AG04450 (cell line): ENCODE measurements around the gene TGIF1. TPM values are rescaled to one million over a fixed set of nuclear protein-coding genes. Genes with fewer than 3 reads are reported as not detected.

Experiments
- CTCF ChIA-PET: fragments of 300-600, 350-600 bp; formaldehyde crosslinking; extraction: SDS; loops from one replicate; lab custom pipeline; 2022; ENCODE audit warnings: antibody characterized with exemption, inconsistent platforms; lab: Charles Lee
- POLR2A ChIA-PET: fragments of 350-600 bp; formaldehyde crosslinking; extraction: SDS; loops from one replicate; lab custom pipeline; 2021; ENCODE audit warnings: antibody characterized with exemption, inconsistent platforms; lab: Yijun Ruan, JAX
- DNase-seq: peaks from one replicate; pipeline ENCODE4 v3.0.0-alpha.2; 2011; ENCODE audit warnings: low read depth, low spot score
- H3K27ac ChIP-seq: one replicate; pipeline ENCODE4 v1.5.1; 2012; ENCODE audit warnings: low read depth, low read length, control low read depth
- H3K27me3 ChIP-seq: one replicate; pipeline ENCODE4 v1.6.0; 2012; ENCODE audit warnings: low read length; ENCODE audit not compliant: control insufficient read depth, insufficient read depth
- H3K4me3 ChIP-seq: 2 replicates; pipeline ENCODE4 v1.5.1; 2011; ENCODE audit warnings: mild to moderate bottlenecking, low read depth, low read length, control low read depth
- H3K9me3 ChIP-seq: 2 replicates; pipeline ENCODE4 v1.5.1; 2012; ENCODE audit warnings: low read length; ENCODE audit not compliant: control insufficient read depth, insufficient read depth
- CTCF ChIP-seq: IDR thresholded peaks from 2 replicates; pipeline ENCODE4 v1.5.1; 2011; ENCODE audit warnings: low read depth, low read length, control low read depth, inconsistent platforms
- polyA plus RNA-seq: library from polyadenylated mRNA; depleted of rRNA; stranded (reverse); fragments of >200 nt; gene quantifications from 2 replicates; pipeline ENCODE4 v1.2.3, GENCODE V29; 2011

TGIF1 gene
- polyA plus RNA-seq, 1 experiment: 60.6 TPM

- Histone ChIP-seq H3K27ac (no peak overlapping the region), H3K9me3 (no peaks in the 10 kb centered on the region), H3K27me3 (no peaks in the 10 kb centered on the region), H3K4me3 (no peak overlapping the region)
- ChIA-PET CTCF (interaction anchor here (0.9 kb wide), 1 partner anchor 13 kb away, joined by 3 read pairs; no protein-coding TSS in a partner anchor), POLR2A (no interaction called here)
- no peak for TF ChIP-seq CTCF
- DNase-seq: no peak
Observed at GRCh38 chr18:3494245-3494526, 44.2 kb downstream of the TGIF1 start.

DNA sequence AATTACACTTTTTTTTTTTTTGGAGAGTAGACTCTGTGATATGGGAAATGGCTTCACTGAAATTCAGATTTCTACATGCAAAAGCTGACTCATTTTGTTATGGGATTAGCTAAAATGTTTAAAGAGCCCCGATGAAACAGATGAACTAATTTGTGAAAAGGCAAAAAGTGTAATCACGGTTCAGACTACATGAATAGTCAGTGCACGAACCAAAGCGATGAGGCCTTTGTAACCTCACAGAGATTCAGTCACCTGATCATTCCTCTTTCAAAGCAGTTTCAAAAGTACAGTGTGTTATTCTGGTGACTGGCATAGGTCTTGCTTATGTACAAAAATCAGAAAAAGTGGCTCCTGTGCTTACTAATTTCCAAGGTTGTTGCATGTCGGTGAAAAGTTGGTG, 44.6 kb downstream of the TGIF1 start:
- no peak overlapping the region for H3K4me3 ChIP-seq
- POLR2A ChIA-PET: no interaction called here
- no peaks in the 10 kb centered on the region for H3K9me3 ChIP-seq
- no peaks in the 10 kb centered on the region for H3K27me3 ChIP-seq
- no peak overlapping the region for H3K27ac ChIP-seq
- no peak for DNase-seq
- TF ChIP-seq CTCF: no peak
- CTCF ChIA-PET: no interaction called here

GRCh38 chr18:3495691-3496430, 45.9 kb downstream of the TGIF1 start:
- H3K4me3 ChIP-seq: no peak overlapping the region
- no peak overlapping the region for H3K27ac ChIP-seq
- CTCF ChIA-PET: interaction anchor here (1.0 to 1.8 kb wide), 2 partner anchors 90 to 98 kb away, joined by 4 to 7 read pairs; no protein-coding TSS in a partner anchor
- no peaks in the 10 kb centered on the region for H3K27me3 ChIP-seq
- DNase-seq: no peak
- POLR2A ChIA-PET: interaction anchor here (0.5 kb wide), 1 partner anchor 8 kb away, joined by 4 read pairs; no protein-coding TSS in a partner anchor
- no peaks in the 10 kb centered on the region for H3K9me3 ChIP-seq
- TF ChIP-seq CTCF: no peak

- TF ChIP-seq CTCF: no peak
Observed at GRCh38 chr18:3498698-3499471, 48.9 kb downstream of the TGIF1 start.

DNA sequence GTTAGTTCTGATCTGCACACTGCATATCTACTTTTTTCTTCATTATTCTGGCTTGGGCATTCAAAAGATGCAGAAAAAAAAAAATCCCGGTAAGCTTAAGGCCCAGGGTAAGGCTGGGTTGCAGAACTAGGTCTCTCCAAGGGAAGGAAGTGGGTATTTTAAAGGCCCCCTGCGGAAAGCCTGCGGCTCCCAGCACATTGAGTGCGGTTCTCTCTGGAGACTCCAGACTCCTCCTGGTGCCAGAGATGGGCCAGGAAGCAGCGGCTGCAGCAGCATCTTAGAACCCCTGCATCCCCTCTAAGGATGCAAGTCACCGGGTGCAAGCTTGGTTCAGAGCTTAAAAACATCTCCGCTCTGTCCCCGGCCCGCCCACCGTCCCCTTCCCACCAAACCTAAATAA, 49.5 kb downstream of the TGIF1 start:
- CTCF ChIA-PET: interaction anchor here (0.7 to 1.9 kb wide), 5 partner anchors 38 to 202 kb away, joined by 3 to 7 read pairs (median 3); no protein-coding TSS in a partner anchor
- H3K27ac ChIP-seq: no peak overlapping the region
- H3K27me3 ChIP-seq: no peaks in the 10 kb centered on the region
- H3K9me3 ChIP-seq: no peaks in the 10 kb centered on the region
- peak; percentile 20; the same call in 1 of the 2 replicates for TF ChIP-seq CTCF
- peak overlapping the region; percentile 50 for H3K4me3 ChIP-seq
- POLR2A ChIA-PET: no interaction called here
- DNase-seq: no peak

More at GRCh38 chr18:3498698-3499471, 48.9 kb downstream of the TGIF1 start:
- H3K9me3 ChIP-seq: no peaks in the 10 kb centered on the region
- no peaks in the 10 kb centered on the region for H3K27me3 ChIP-seq
- ChIA-PET CTCF (interaction anchor here (0.6 to 1.9 kb wide), 7 partner anchors 27 to 468 kb away, joined by 3 to 7 read pairs (median 3); no protein-coding TSS in a partner anchor), POLR2A (no interaction called here)
- no peak for DNase-seq
- peak overlapping the region; percentile 50 for H3K4me3 ChIP-seq
- H3K27ac ChIP-seq: no peak overlapping the region
